NOMO-1 treated with dmso at 0.1 percent for 144 hours (cell line): ENCODE measurements around the gene PARP4.
"Not testable (repeated sequence)": the region's sequence is repeated elsewhere in the genome, so short reads cannot be mapped to it uniquely, and the experiment has no call there.

Experiments used
- DNase-seq: peaks from one replicate; lab custom pipeline; 2025; ENCODE audit not compliant: unreplicated experiment; lab: John Stamatoyannopoulos, UW

PARP4 gene

GRCh38 chr13:24506283-24506682, 6.3 kb downstream of the PARP4 start:
- DNase-seq: not testable (repeated sequence)

GRCh38 chr13:24505756-24506155, 6.8 kb downstream of the PARP4 start:
- DNase-seq: no peak

GRCh38 chr13:24505256-24505655, 7.3 kb downstream of the PARP4 start:
- no peak for DNase-seq

GRCh38 chr13:24503379-24503696, 9.2 kb downstream of the PARP4 start:
- DNase-seq: no peak

- no peak for DNase-seq
These were observed 9.8 kb downstream of the PARP4 start for GRCh38 chr13:24502533-24503378.

GRCh38 chr13:24500977-24501376, 11.6 kb downstream of the PARP4 start:
- DNase-seq: no peak

- DNase-seq: no peak
These were observed 14.8 kb downstream of the PARP4 start for GRCh38 chr13:24497742-24498141.

- not testable (repeated sequence) for DNase-seq
These were observed 16.3 kb downstream of the PARP4 start for GRCh38 chr13:24496295-24496694.

GRCh38 chr13:24495151-24495729, 17.3 kb downstream of the PARP4 start:
- DNase-seq: no peak

- no peak for DNase-seq
These were observed 19.2 kb downstream of the PARP4 start for GRCh38 chr13:24493356-24493755.

- DNase-seq: no peak
These were observed 20.7 kb downstream of the PARP4 start for GRCh38 chr13:24491845-24492244.

GRCh38 chr13:24489721-24490120, 22.9 kb downstream of the PARP4 start:
- no peak for DNase-seq

- DNase-seq: not testable (repeated sequence)
These were observed 24.5 kb downstream of the PARP4 start for GRCh38 chr13:24488092-24488491.

GRCh38 chr13:24486017-24486657, 26.4 kb downstream of the PARP4 start:
- DNase-seq: not testable (repeated sequence)

GRCh38 chr13:24473686-24474085, 38.9 kb downstream of the PARP4 start:
- no peak for DNase-seq

- not testable (repeated sequence) for DNase-seq
These were observed 40.4 kb downstream of the PARP4 start for GRCh38 chr13:24472129-24472528.

- DNase-seq: no peak
These were observed 49.5 kb downstream of the PARP4 start for GRCh38 chr13:24463078-24463477.

GRCh38 chr13:24460256-24460655, 52.3 kb downstream of the PARP4 start:
- DNase-seq: no peak

- DNase-seq: no peak
These were observed 52.9 kb downstream of the PARP4 start for GRCh38 chr13:24459726-24460125.

GRCh38 chr13:24459234-24459633, 53.3 kb downstream of the PARP4 start:
- DNase-seq: no peak

- no peak for DNase-seq
These were observed 53.8 kb downstream of the PARP4 start for GRCh38 chr13:24458736-24459135.

- no peak for DNase-seq
These were observed 56.2 kb downstream of the PARP4 start for GRCh38 chr13:24456396-24456795.
